IPS DF 6.9 (cell line): ENCODE data around the gene UBE3B.

Source experiments
- DNase-seq: peaks from one replicate; pipeline ENCODE4 v3.0.0-alpha.2; 2013; ENCODE audit warnings: low read depth, low spot score
- H3K27ac ChIP-seq: one replicate; pipeline ENCODE4 v1.5.1; 2013; ENCODE audit warnings: low read length, control low read depth
- H3K27me3 ChIP-seq: 2 replicates; pipeline ENCODE4 v1.6.1; 2013; ENCODE audit warnings: mild to moderate bottlenecking, low read length; ENCODE audit not compliant: control insufficient read depth, insufficient read depth
- H3K36me3 ChIP-seq: 2 replicates; pipeline ENCODE4 v1.6.1; 2013; ENCODE audit warnings: low read length; ENCODE audit not compliant: control insufficient read depth, insufficient read depth
- H3K4me1 ChIP-seq: 2 replicates; pipeline ENCODE4 v1.6.1; 2013; ENCODE audit warnings: low read length; ENCODE audit not compliant: control insufficient read depth, insufficient read depth
- H3K4me3 ChIP-seq: 2 replicates; pipeline ENCODE4 v1.5.1; 2013; ENCODE audit warnings: mild to moderate bottlenecking, low read length
- H3K9me3 ChIP-seq: 2 replicates; pipeline ENCODE4 v1.6.1; 2013; ENCODE audit warnings: low read length, inconsistent platforms; ENCODE audit not compliant: control insufficient read depth, insufficient read depth
- WGBS: extraction: QIAGEN DNeasy Blood & Tissue Kit; methylation state at CpG from one replicate; pipeline ENCODE4 v1.1.7; 2013; ENCODE audit warnings: mixed read lengths, missing lambda C conversion rate; ENCODE audit not compliant: insufficient read length, insufficient coverage; 5-methylcytosine and 5-hydroxymethylcytosine counted together

UBE3B gene

GRCh38 chr12:109513051-109513450 lies 35.6 kb downstream of the UBE3B start:
- Histone ChIP-seq H3K27me3 (no peaks in the 10 kb centered on the region), H3K4me1 (no peaks in the 10 kb centered on the region), H3K36me3 (peaks cover 12% of the 10 kb centered on the region), H3K27ac (no peak overlapping the region), H3K9me3 (no peaks in the 10 kb centered on the region), H3K4me3 (no peak overlapping the region)
- no peak for DNase-seq
- no CpG with 5 or more reads among the region's 8 CpGs for WGBS

DNA sequence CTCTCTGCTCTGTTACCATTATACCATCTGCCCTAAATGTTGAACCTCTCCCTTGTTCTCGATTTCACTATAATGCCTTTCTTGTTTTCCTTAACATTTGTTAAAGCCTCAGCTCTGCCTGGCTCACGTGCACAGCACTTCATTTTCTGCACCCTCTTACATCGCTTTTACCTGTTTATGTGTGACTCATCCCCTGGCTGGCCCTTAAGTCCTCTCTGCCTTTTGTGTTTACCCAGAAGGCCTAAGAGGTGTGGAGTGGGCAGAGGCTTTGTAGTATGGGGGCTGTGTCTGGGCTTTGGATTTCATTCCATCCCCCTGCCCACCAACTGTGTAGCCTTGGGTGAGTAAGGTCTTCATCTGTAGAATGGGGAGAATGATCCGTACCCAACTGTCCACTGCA lies 36.5 kb downstream of the UBE3B start:
- no peaks in the 10 kb centered on the region for H3K4me1 ChIP-seq
- no peak for DNase-seq
- no peaks in the 10 kb centered on the region for H3K9me3 ChIP-seq
- WGBS = no CpG with 5 or more reads among the region's 4 CpGs
- H3K36me3 ChIP-seq = peaks cover 12% of the 10 kb centered on the region
- no peak overlapping the region for H3K27ac ChIP-seq
- H3K27me3 ChIP-seq = no peaks in the 10 kb centered on the region
- H3K4me3 ChIP-seq = no peak overlapping the region

GRCh38 chr12:109517619-109518018 lies 40.2 kb downstream of the UBE3B start:
- no CpG with 5 or more reads among the region's 6 CpGs for WGBS
- Histone ChIP-seq H3K4me1 (no peaks in the 10 kb centered on the region), H3K36me3 (peaks cover 7% of the 10 kb centered on the region; the same call in 1 of the 2 replicates), H3K9me3 (no peaks in the 10 kb centered on the region), H3K4me3 (no peak overlapping the region), H3K27ac (no peak overlapping the region), H3K27me3 (no peaks in the 10 kb centered on the region)
- no peak for DNase-seq

GRCh38 chr12:109518820-109519665 lies 41.6 kb downstream of the UBE3B start:
- whole genome bisulfite sequencing = no CpG with 5 or more reads among the region's 11 CpGs

DNA sequence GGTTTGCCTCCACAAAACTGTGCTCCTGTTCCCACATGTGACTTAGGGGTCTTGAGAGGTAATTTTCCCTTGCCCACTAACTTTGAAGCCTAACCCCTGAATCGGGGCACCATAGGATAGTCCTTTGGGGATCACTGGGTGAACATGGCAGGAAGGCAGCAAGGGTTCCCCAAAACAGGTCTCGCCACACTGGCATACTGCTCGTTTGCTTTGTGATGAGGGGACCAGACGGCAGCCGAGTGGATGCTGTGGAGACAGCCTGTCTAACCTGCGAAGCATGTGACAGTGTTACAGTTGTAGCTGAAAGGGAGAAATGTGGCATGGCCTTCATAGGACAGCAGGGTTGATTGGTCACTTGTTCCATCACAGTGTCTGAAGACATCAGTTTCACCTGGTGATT lies 42.4 kb downstream of the UBE3B start:
- no peaks in the 10 kb centered on the region for H3K4me1 ChIP-seq
- H3K36me3 ChIP-seq = peaks cover 7% of the 10 kb centered on the region; the same call in 1 of the 2 replicates
- H3K27me3 ChIP-seq = no peaks in the 10 kb centered on the region
- no peak for DNase-seq
- H3K9me3 ChIP-seq = no peaks in the 10 kb centered on the region
- H3K27ac ChIP-seq = no peak overlapping the region
- WGBS = no CpG with 5 or more reads among the region's 6 CpGs
- H3K4me3 ChIP-seq = no peak overlapping the region

More at GRCh38 chr12:109518820-109519665, 41.6 kb downstream of the UBE3B start:
- Histone ChIP-seq H3K4me3 (no peak overlapping the region), H3K27me3 (no peaks in the 10 kb centered on the region), H3K36me3 (peaks cover 7% of the 10 kb centered on the region; the same call in 1 of the 2 replicates), H3K4me1 (no peaks in the 10 kb centered on the region), H3K27ac (no peak overlapping the region), H3K9me3 (no peaks in the 10 kb centered on the region)
- DNase-seq = peak; percentile 50

DNA sequence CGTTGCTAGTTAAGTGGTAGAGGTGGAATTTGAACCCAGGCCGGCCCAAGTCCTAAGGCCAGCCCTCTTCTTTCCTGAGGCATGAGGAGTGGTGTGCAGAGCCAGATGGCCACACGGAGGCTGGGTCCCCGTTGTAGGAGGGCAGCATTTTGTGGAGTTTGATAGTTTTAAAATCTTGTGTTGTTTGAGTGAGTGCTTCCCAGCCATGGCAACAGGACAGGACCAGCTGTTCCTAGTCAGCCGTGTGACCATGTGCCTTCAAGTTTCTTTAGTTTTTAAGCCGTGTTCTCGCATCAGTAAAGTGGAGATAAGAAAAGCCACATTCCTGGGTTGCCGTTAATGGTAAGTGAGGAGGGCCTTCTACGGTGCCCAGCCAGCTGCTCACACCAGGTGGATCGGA lies 44.4 kb downstream of the UBE3B start:
- H3K27me3 ChIP-seq = no peaks in the 10 kb centered on the region
- H3K27ac ChIP-seq = no peak overlapping the region
- H3K4me3 ChIP-seq = no peak overlapping the region
- peaks cover 7% of the 10 kb centered on the region; the same call in 1 of the 2 replicates for H3K36me3 ChIP-seq
- DNase-seq = no peak
- H3K4me1 ChIP-seq = no peaks in the 10 kb centered on the region
- WGBS = no CpG with 5 or more reads among the region's 10 CpGs
- no peaks in the 10 kb centered on the region for H3K9me3 ChIP-seq

DNA sequence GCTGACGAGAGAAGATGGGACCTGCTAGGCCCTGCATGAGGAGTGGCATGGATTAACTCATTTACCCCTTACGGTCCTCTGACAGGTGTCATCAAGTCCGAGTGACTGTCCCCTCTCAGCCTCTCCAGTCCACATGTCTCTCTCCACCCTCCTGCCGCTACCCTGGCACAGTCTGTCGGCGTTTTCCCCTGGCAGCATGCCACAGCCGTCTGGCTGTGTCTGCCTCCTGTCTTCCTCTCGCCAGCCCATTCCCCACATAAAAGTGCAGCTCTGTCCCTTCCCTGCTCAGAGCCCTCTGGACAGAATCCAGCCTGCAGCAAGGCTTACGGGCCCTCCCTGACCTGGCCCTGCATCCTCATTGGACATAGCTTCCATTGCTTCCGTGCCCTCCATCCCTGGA lies 45.6 kb downstream of the UBE3B start:
- Histone ChIP-seq H3K9me3 (no peaks in the 10 kb centered on the region), H3K27me3 (no peaks in the 10 kb centered on the region), H3K4me1 (no peaks in the 10 kb centered on the region), H3K4me3 (no peak overlapping the region), H3K36me3 (peaks cover 7% of the 10 kb centered on the region; the same call in 1 of the 2 replicates), H3K27ac (no peak overlapping the region)
- no CpG with 5 or more reads among the region's 10 CpGs for WGBS
- DNase-seq = no peak

DNA sequence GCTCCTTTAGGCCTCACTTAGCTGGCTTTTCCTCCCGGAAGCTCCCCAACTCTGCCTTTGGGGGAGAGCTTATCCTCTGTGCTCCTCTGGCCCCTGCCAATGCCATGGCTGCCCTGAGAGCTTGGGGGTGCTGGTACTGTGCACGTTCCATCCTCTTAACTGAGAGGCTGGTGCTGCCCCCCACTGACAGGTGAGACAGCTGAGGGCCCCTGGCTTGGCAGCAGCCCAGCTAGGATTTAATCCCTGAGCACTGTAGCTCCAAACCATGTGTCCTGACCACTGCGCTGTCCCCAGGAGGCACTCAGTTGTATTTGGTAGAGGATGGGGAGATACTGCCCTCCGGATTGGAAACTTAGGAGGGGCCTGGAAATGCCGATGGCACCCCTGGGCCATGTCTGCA lies 46.1 kb downstream of the UBE3B start:
- H3K4me1 ChIP-seq = no peaks in the 10 kb centered on the region
- WGBS = no CpG with 5 or more reads among the region's 5 CpGs
- H3K27me3 ChIP-seq = no peaks in the 10 kb centered on the region
- peaks cover 7% of the 10 kb centered on the region; the same call in 1 of the 2 replicates for H3K36me3 ChIP-seq
- H3K4me3 ChIP-seq = no peak overlapping the region
- DNase-seq = no peak
- no peak overlapping the region for H3K27ac ChIP-seq
- no peaks in the 10 kb centered on the region for H3K9me3 ChIP-seq

DNA sequence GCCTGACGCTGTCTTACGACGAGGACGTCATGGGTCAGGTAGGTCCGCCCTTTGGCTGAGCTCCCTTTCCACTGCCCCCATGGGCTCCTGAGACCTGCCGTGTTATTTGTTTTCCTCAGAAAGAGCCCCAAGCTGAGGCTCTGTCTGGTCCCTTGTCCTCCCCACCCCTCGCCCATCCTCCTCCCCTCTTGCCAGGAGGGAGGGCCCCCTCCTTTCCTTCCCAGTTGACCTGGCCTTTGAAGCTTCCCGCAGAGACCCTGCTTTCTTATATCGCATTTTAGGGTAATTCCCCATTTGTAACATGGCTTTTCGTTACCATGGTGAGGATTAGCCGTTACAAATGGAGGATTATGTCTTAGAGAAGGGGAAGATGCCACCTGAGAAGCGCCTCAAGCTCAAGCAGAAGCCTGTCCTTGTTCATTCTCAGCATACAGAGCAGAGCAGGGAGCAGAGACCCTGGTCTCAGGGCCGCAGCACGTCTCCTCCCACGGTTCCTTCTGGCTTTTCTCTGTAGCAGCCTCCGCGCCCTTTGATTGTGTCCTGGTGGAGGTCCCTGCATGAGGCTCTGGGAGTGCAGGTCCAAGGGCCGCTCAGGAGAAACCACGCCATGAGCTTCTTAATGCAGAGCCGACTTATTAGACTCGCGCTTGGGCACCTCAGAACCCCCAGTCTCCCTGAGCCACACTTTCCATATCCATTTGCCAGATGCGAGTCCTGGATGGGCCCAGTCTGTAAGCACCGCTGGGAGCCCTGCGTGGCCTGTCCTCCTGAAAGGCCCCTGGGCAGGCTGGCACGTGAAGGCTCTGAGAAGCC lies 47.2 kb downstream of the UBE3B start:
- DNase-seq = no peak
- Histone ChIP-seq H3K9me3 (no peaks in the 10 kb centered on the region), H3K36me3 (peaks cover 7% of the 10 kb centered on the region; the same call in 1 of the 2 replicates), H3K4me3 (no peak overlapping the region), H3K4me1 (0 out of 2 replicates have a peak, but pooled peaks cover 2% of the 10 kb centered on the region), H3K27ac (no peak overlapping the region), H3K27me3 (no peaks in the 10 kb centered on the region)
- WGBS = no CpG with 5 or more reads among the region's 26 CpGs

DNA sequence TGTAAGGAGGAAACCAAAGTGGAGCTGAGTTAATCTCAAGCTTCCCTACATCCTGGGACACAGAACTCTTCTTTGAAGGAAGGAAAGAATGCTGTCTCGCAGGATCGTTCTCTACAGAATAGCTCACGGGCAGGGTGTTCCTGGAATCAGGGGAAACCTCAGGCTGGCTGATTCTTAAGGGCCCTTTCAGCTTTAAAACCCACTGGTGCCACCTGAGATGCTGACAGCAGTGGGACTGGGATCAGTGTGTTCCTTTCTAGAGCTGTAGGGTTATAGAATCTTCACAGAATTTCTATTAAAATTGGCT lies 47.8 kb downstream of the UBE3B start:
- H3K27me3 ChIP-seq = no peaks in the 10 kb centered on the region
- no CpG with 5 or more reads among the region's 3 CpGs for WGBS
- H3K4me1 ChIP-seq = 0 out of 2 replicates have a peak, but pooled peaks cover 2% of the 10 kb centered on the region
- no peak overlapping the region for H3K27ac ChIP-seq
- H3K9me3 ChIP-seq = no peaks in the 10 kb centered on the region
- H3K4me3 ChIP-seq = no peak overlapping the region
- DNase-seq = no peak
- peaks cover 7% of the 10 kb centered on the region; the same call in 1 of the 2 replicates for H3K36me3 ChIP-seq
